GM12878 (cell line): ENCODE results near the gene BTBD19. TPM values are rescaled to one million over a fixed set of nuclear protein-coding genes. Genes with fewer than 3 reads are reported as not detected.

ENCODE experiments used
- ATAC-seq: fragments of 200-7000 bp; cut with Tn5 transposase; 3 replicates; pipeline ENCODE4 v1.9.1; 2020; ENCODE audit warnings: mild to moderate bottlenecking, moderate library complexity
- BruUV-seq: library from RNA; stranded (reverse); fragments of 400-500 nt; replicated peaks from 2 replicates; lab custom pipeline; 2021; lab: Mats Ljungman, UMichigan
- CTCF ChIA-PET: fragments of 300-600 bp; sonication (Branson Sonifier 250); formaldehyde crosslinking; extraction: SDS; loops from one replicate; lab custom pipeline; 2021; ENCODE audit warnings: inconsistent platforms; lab: Yijun Ruan, JAX
- POLR2A ChIA-PET: fragments of 350-600 bp; formaldehyde crosslinking; extraction: SDS; loops from one replicate; lab custom pipeline; 2021; ENCODE audit warnings: inconsistent platforms; lab: Charles Lee
- RAD21 ChIA-PET: fragments of 300-600 bp; sonication (Branson Sonifier 250); formaldehyde crosslinking; loops from one replicate; lab custom pipeline; 2023; ENCODE audit warnings: antibody characterized with exemption; ENCODE audit not compliant: unreplicated experiment; lab: Charles Lee
- SMC1A ChIA-PET: fragments of 300-600 bp; sonication (Branson Sonifier 250); formaldehyde crosslinking; loops from one replicate; lab custom pipeline; 2023; ENCODE audit not compliant: unreplicated experiment, uncharacterized antibody; lab: Charles Lee
- DNase-seq: peaks from one replicate; pipeline ENCODE4 v3.0.0-alpha.2; 2011; ENCODE audit warnings: low read depth, low spot score
- FAIRE-seq: peaks from 3 replicates; lab custom pipeline; 2011; peaks lifted over from hg19 to GRCh38; lab: Jason Lieb, UNC
- H2AFZ ChIP-seq: 2 replicates; pipeline ENCODE4 v1.6.0; 2011; ENCODE audit warnings: low read depth, low read length, control low read depth; ENCODE audit not compliant: control insufficient read depth
- H3K27ac ChIP-seq: 2 replicates; pipeline ENCODE4 v1.5.1; 2011; ENCODE audit warnings: control low read depth; ENCODE audit not compliant: control insufficient read depth, insufficient read depth
- H3K27me3 ChIP-seq, 2 experiments: replicated peaks in 1 of 2; 2 replicates each; pipeline versions ENCODE4 v1.6.0 to v1.6.1; 2011; ENCODE audit warnings: low read length in 1 of 2; ENCODE audit not compliant: control insufficient read depth in 2 of 2, insufficient read depth in 2 of 2
- H3K36me3 ChIP-seq, 2 experiments: 2 replicates each; pipeline ENCODE4 v1.5.1; 2011; ENCODE audit warnings: low read length in 1 of 2; ENCODE audit not compliant: control insufficient read depth in 2 of 2, insufficient read depth in 2 of 2
- H3K4me1 ChIP-seq: 2 replicates; pipeline ENCODE4 v1.6.1; 2011; ENCODE audit warnings: mild to moderate bottlenecking, low read length, moderate library complexity, mixed read lengths; ENCODE audit not compliant: control insufficient read depth, insufficient read depth
- H3K4me2 ChIP-seq: 2 replicates; pipeline ENCODE4 v1.6.0; 2011; ENCODE audit warnings: control low read depth; ENCODE audit not compliant: control insufficient read depth, insufficient read depth
- H3K4me3 ChIP-seq: fragments of 200-600 bp; sonication (generic); 2 replicates; pipeline ENCODE4 v1.5.1; 2016
- H3K79me2 ChIP-seq: 2 replicates; pipeline ENCODE4 v1.6.0; 2011; ENCODE audit warnings: low read length; ENCODE audit not compliant: control insufficient read depth, insufficient read depth
- H3K9ac ChIP-seq: 2 replicates; pipeline ENCODE4 v1.8.0; 2011; ENCODE audit warnings: low read length, control low read depth, mixed read lengths; ENCODE audit not compliant: control insufficient read depth, insufficient read depth
- H3K9me3 ChIP-seq: replicated peaks from 3 replicates; pipeline ENCODE4 v1.5.1; 2011; ENCODE audit warnings: mild to moderate bottlenecking, low read length; ENCODE audit not compliant: control insufficient read depth, insufficient read depth
- H4K20me1 ChIP-seq: 2 replicates; pipeline ENCODE4 v1.6.0; 2011; ENCODE audit not compliant: control insufficient read depth, insufficient read depth
- CEBPZ ChIP-seq: fragments of 150-350 bp; IDR thresholded peaks from 2 replicates; pipeline ENCODE4 v1.6.1; 2016; ENCODE audit warnings: low read depth, low read length
- NR2C2 ChIP-seq: IDR thresholded peaks from 2 replicates; pipeline ENCODE4 v1.6.1; 2011; ENCODE audit warnings: borderline replicate concordance, low read depth; ENCODE audit not compliant: control insufficient read depth, insufficient read length
- NR2F1 ChIP-seq: fragments of 450-650 bp; conservative IDR thresholded peaks from 2 replicates; pipeline ENCODE4 v1.6.1; 2017; ENCODE audit warnings: mild to moderate bottlenecking
- POLR2A ChIP-seq: IDR thresholded peaks from 2 replicates; pipeline ENCODE4 v1.6.1; 2011; ENCODE audit warnings: low read depth, mild to moderate bottlenecking, low read length
- STAT3 ChIP-seq: IDR thresholded peaks from 2 replicates; pipeline ENCODE4 v1.6.1; 2011; ENCODE audit warnings: low read depth, low read length, improper control_type of control experiment
- WGBS: methylation state at CpG from one replicate; pipeline ENCODE4 v1.1.6; 2016; ENCODE audit warnings: low lambda C conversion rate; ENCODE audit not compliant: insufficient replicate concordance, insufficient coverage; ENCODE audit errors: missing lambda C conversion rate; 5-methylcytosine and 5-hydroxymethylcytosine counted together
- in situ Hi-C: fragments of 300-500 bp; cut with MboI; formaldehyde crosslinking; loops from 9 replicates; pipeline ENCODE4 v1.14.3; 2018; ENCODE audit warnings: mixed read lengths
- intact Hi-C: fragments of 100-400 bp; cut with micrococcal nuclease; formaldehyde crosslinking; loops from one replicate; pipeline ENCODE4 v1.14.2; 2022; ENCODE audit not compliant: unreplicated experiment
- polyA plus RNA-seq, 11 experiments: library from polyadenylated mRNA; depleted of rRNA in 4 of 11; unstranded in 6 of 11; stranded (reverse) in 5 of 11; fragments of >200 nt; fragmentation: Nextera tagmentation in 4 of 11; fragmentation: Illumina TruSeq in 1 of 11; extraction: Ambion mirVana in 4 of 11; extraction: Trizol in 1 of 11; gene quantifications; 1 replicate in 1 of 11; 2 replicates in 10 of 11; pipeline versions ENCODE4 v1.2.1 to v1.2.3, GENCODE V29; 2011 to 2016; ENCODE audit warnings: inconsistent platforms in 2 of 11, missing spikeins in 2 of 11, low read depth in 1 of 11
- total RNA-seq, 4 experiments: library from RNA; depleted of rRNA in 3 of 4; stranded (reverse); fragments of >200 nt in 3 of 4; fragmentation: Illumina TruSeq in 1 of 4; extraction: Trizol in 1 of 4; gene quantifications; 2 replicates each; pipeline versions ENCODE4 v1.2.1 to v1.2.3, GENCODE V29; 2013 to 2021
- TF ChIP-seq, protein P1 (sequence below): fragments of 450-650 bp; IDR thresholded peaks from 2 replicates; pipeline ENCODE4 v1.6.1; 2017; ENCODE audit warnings: borderline replicate concordance

BTBD19 gene
- total and polyA plus RNA-seq, 10 of the 15 experiments (the other 5 are each of a cell fraction or from before 2014, with no cell fraction given) = 0.13 to 2.7 (median 0.42) TPM

- 6% methylated on average over 12 of the region's 12 CpGs for WGBS
- Histone ChIP-seq H3K27ac (peak overlapping the region; percentile 92), H3K9me3 (no peaks in the 10 kb centered on the region), H3K4me3 (peak overlapping the region; percentile 73), H3K79me2 (peaks cover 43% of the 10 kb centered on the region), H3K4me2 (peak overlapping the region; percentile 73), H3K36me3 (peaks cover 8 to 26% of the 10 kb centered on the region in 2 experiments), H3K27me3 (no peaks in the 10 kb centered on the region), H3K9ac (peak overlapping the region; percentile 99), H3K4me1 (peaks cover 13% of the 10 kb centered on the region), H4K20me1 (peaks cover 12% of the 10 kb centered on the region), H2AFZ (no peak overlapping the region)
- ChIA-PET SMC1A (interaction anchor here (1.5 to 2.3 kb wide), 3 partner anchors 9 to 56 kb away, joined by 5 to 12 read pairs (median 6); partner anchors contain the start of gene RNU5D-1), CTCF (interaction anchor here (0.9 to 4.0 kb wide), 7 partner anchors 8 to 55 kb away, joined by 3 to 39 read pairs (median 5); partner anchors contain the start of genes PLK3 and RNU5D-1), RAD21 (interaction anchor here (1.1 to 1.5 kb wide), 2 partner anchors 46 to 55 kb away, joined by 3 to 6 read pairs; no protein-coding TSS in a partner anchor), POLR2A (interaction anchor here (0.6 to 2.7 kb wide), 9 partner anchors 11 to 527 kb away, joined by 3 to 19 read pairs (median 8); partner anchors contain the start of genes BEST4, PLK3 and RNU5D-1)
- intact Hi-C loops (loop anchor here (2.0 to 5.0 kb wide), 2 partner anchors 41 to 46 kb away; partner anchors contain the start of gene RNU5D-1), in situ Hi-C loops (no loop called here)
- no peak for FAIRE-seq
- TF ChIP-seq, protein P1, sequence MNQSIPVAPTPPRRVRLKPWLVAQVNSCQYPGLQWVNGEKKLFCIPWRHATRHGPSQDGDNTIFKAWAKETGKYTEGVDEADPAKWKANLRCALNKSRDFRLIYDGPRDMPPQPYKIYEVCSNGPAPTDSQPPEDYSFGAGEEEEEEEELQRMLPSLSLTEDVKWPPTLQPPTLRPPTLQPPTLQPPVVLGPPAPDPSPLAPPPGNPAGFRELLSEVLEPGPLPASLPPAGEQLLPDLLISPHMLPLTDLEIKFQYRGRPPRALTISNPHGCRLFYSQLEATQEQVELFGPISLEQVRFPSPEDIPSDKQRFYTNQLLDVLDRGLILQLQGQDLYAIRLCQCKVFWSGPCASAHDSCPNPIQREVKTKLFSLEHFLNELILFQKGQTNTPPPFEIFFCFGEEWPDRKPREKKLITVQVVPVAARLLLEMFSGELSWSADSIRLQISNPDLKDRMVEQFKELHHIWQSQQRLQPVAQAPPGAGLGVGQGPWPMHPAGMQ = no peak
- TF ChIP-seq NR2C2 (no peak), STAT3 (no peak), NR2F1 (0 out of 2 replicates have a peak, but pooled peaks have one; percentile 13), POLR2A (0 out of 2 replicates have a peak, but pooled peaks have one; percentile 6), CEBPZ (no peak)
- peak; percentile 1; the same call in 1 of the 3 replicates for ATAC-seq
- BruUV-seq = no TSS peak
- no peak for DNase-seq
Measured at GRCh38 chr1:44776730-44777068, 31.6 kb upstream of the BTBD19 start.
